Kidney tubule cell (primary cell): Measurements from ENCODE around the gene NMS.
A peak's percentile ranks its signal among the peaks of the same experiment; 100 is the strongest.

Experiments used
- DNase-seq: peaks from one replicate; pipeline ENCODE4 v3.0.0-alpha.2; 2018; ENCODE audit warnings: low spot score

NMS gene

DNA sequence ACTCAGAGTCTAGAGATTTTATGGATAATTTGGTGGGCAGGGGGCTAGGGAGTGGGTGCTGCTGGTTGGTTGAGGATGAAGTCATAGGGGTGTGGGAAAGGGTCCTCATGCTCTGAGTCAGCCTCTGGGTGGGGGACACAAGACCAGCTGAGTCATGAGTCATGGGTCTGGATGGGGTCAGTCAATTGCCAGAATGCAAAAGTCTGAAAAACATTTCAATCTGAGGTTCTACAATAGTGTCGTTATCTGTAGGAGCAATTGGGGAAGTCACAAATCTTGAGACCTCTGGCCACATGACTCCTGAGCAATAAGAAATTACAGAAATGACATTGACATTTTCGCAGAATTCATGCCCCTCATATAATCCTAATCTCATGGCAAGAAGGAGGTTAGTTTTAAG lies 15.1 kb downstream of the NMS start:
- DNase-seq: no peak

DNA sequence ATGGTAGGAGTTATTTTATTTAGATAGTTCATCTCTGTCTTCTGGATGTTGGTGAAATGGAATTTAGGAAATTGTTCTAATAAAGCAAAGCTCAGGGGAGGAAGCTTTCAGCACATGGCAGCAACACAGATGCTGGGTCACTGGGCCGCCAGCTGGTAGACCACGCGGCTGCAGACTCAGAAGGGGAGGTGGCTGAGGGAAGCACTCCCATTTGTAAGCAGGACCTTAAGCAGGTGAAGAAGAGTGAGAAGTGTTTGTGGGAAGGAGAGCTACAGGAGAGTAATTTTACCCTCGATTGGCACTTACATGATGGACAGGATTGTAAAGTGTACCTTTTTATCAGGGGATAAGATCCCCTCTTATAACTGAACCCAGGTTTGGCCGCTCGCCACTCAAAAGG lies 24.4 kb downstream of the NMS start:
- no peak for DNase-seq

- no peak for DNase-seq
Observed at GRCh38 chr2:100502782-100503181, 32.5 kb downstream of the NMS start.

DNA sequence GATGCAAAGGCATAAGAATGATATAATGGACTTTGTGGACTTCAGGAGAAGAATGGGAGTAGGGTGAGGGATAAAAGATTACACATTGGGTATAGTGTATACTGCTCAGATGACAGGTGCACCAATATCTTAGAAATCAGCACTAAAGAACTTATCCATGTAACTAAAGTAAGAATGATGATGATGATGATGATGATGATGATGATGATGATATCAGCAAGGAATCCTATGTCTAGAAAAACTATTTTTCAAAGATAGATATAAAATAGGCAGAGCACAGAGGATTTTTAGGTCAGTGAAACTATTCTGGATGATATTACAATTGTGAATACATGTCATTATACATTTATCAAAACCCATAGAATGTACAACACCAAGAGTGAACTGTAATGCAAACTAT lies 34.3 kb downstream of the NMS start:
- DNase-seq: no peak

GRCh38 chr2:100509066-100509465 lies 38.8 kb downstream of the NMS start:
- no peak for DNase-seq

- DNase-seq: no peak
Observed at GRCh38 chr2:100513650-100514049, 43.4 kb downstream of the NMS start.

DNA sequence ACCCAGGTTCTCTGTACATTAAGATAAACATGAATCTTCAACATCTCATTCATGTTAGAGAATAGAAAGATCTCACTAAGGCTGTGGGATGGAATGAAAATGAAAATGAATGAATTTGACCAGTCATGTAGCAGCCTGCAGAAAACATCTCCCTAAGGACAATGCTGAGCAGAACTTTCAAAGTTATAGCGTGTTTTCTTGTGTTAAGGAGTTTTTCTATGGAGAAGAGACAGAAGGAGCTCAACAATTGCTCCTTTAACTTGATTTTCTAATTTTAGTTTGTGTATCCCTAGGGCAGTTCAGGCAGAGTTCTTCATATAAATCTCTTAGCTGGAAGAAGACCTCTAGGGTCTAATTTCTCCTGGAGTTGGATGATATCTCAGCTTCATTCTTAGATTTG lies 47.3 kb downstream of the NMS start:
- no peak for DNase-seq

- peak; percentile 51 for DNase-seq
Observed at GRCh38 chr2:100518801-100519200, 48.5 kb downstream of the NMS start.

GRCh38 chr2:100520224-100520623 lies 49.9 kb downstream of the NMS start:
- DNase-seq: peak; percentile 6

- no peak for DNase-seq
Observed at GRCh38 chr2:100522430-100522829, 52.1 kb downstream of the NMS start.

DNA sequence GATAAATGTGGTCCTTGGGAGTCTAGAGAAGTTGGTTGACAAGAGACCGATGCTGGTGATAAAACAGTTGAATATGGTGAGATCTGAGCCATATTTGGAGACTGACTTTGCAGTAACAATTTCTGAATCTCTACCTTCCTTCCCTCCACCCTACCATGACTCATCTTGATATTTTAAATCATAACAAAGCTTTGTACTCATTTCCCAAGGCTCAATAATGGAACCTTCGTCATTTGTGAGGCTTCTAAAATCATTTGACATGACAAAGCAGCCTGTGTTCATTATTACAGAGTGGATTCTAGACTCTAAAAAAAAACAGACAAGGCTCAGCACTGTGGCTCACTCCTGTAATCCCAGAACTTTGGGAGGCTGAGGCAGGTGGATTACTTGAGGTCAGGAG lies 54.0 kb downstream of the NMS start:
- DNase-seq: no peak

DNA sequence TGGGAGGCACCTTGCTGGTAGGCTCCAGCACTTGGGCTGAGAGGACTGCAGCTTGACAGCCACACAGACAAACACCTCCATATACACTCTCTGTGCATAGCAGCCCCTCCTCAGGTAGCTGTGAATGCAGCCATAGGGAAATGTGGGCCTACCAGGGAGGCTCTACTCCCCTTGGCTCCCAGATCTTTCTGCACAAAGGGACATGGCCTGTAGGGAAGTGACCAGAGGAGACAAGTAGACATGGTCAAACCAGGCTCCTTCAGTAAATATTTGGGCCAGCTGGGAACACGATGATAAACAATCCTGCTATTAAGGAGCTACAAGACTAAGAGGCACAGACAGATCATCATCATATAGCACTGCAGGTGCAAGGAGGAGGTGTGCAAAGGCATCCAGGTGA lies 56.6 kb downstream of the NMS start:
- no peak for DNase-seq

DNA sequence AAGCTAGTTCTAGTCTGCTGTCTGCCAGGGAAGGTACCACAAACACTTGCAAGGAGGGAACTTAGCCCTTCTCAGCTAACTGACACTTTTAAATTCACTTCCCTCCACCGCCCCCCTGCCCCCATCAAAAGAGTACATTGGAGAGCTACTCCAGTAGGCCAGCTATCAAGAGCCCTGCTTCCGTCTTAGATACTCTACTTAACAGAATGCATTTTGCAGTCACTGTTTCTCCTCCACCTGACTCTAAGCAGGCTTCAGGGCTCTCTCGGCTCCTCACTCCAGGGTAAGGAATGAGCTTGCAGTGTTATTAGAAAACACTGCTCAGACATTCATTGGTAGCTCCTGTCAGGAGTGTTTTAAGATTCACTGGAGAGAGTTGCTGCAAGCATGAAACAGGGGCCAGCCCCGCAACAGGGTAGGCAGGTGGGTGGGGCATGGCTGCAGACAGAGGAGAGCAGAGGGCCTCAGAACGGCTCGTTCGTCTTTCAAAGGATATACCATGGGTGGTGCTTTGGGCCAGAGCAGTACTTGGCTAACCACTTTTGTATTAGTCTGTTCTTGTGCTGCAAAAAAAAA lies 57.2 kb downstream of the NMS start:
- no peak for DNase-seq

DNA sequence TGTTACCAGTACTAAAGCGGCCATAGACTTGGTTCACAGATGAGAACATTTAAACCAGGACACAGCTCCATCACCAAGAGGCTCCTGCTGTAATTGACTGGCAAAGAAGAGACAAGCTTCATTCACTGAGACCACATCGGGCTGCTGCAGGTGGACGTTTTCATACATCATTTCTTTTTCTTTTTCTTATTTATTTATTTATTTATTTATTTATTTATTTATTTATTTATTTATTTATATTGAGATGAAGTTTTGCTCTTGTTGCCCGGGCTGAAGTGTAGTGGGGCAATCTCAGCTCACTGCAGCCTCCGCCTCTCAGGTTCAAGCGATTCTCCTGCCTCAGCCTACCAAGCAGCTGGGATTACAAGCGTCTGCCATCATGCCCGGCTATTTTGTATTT lies 58.9 kb downstream of the NMS start:
- DNase-seq: no peak

- DNase-seq: no peak
Observed at GRCh38 chr2:100529900-100530299, 59.6 kb downstream of the NMS start.
